ENCODE measurements around the gene DSTYK. TPM values are rescaled to one million over a fixed set of nuclear protein-coding genes. Genes with fewer than 3 reads are reported as not detected.

DSTYK gene
- polyA plus RNA-seq, 1 donor from 2014 or later: 12.1 TPM

GRCh38 chr1:205109711-205110110 lies 101.8 kb downstream of the DSTYK start:
- H4K20me1 ChIP-seq (ENCODE audit: insufficient read depth): no peaks in the 10 kb centered on the region
- H3K9ac ChIP-seq (ENCODE audit: low read length): no peak overlapping the region
- no peak overlapping the region for H3K4me2 ChIP-seq (ENCODE audit: low read length)
- H3K79me2 ChIP-seq (replicated peaks; ENCODE audit: insufficient read depth, low read length): no peaks in the 10 kb centered on the region
- TF ChIP-seq TAF1 (IDR thresholded peaks at IDR 0.05; ENCODE audit: low read depth): no peak
- TF ChIP-seq RAD21 (conservative IDR thresholded peaks at IDR 0.05): no peak
- no peak for TF ChIP-seq EZH2 (IDR thresholded peaks at IDR 0.05; ENCODE audit: borderline replicate concordance, insufficient read depth, low read length, poor library complexity, severe bottlenecking)
- no peak for TF ChIP-seq REST (IDR thresholded peaks at IDR 0.05; ENCODE audit: borderline replicate concordance)
- TF ChIP-seq SMC3 (conservative IDR thresholded peaks at IDR 0.05; ENCODE audit: poor library complexity): no peak
- no peak for TF ChIP-seq CTCF (IDR thresholded peaks at IDR 0.05; ENCODE audit: poor library complexity, severe bottlenecking)
- no peak for TF ChIP-seq EP300 (conservative IDR thresholded peaks at IDR 0.05; ENCODE audit: poor library complexity, severe bottlenecking)
- TF ChIP-seq MXI1 (conservative IDR thresholded peaks at IDR 0.05; ENCODE audit: poor library complexity, severe bottlenecking): no peak
- TF ChIP-seq POLR2AphosphoS5 (IDR thresholded peaks at IDR 0.05): no peak
- H3F3A ChIP-seq (ENCODE audit: insufficient read depth, low read length, poor library complexity, severe bottlenecking): no peaks in the 10 kb centered on the region
- H3K36me3 ChIP-seq (ENCODE audit: insufficient read depth, low read length): no peaks in the 10 kb centered on the region
- H3K9me2 ChIP-seq (ENCODE audit: insufficient read depth, low read length): no peaks in the 10 kb centered on the region
- H3K9me3 ChIP-seq (ENCODE audit: low read length): no peaks in the 10 kb centered on the region
- no peaks in the 10 kb centered on the region for H3K27me3 ChIP-seq (ENCODE audit: insufficient read depth, low read depth, low read length)
- no peak overlapping the region for H3K4me3 ChIP-seq (ENCODE audit: low read length)
- no peak overlapping the region for H3K27ac ChIP-seq (ENCODE audit: low read length)
- H2AFZ ChIP-seq (ENCODE audit: low read depth, low read length): no peak overlapping the region

GRCh38 chr1:205109269-205109668 lies 102.2 kb downstream of the DSTYK start:
- Histone ChIP-seq H3K9me3 (ENCODE audit: low read length) (no peaks in the 10 kb centered on the region), H3K79me2 (replicated peaks; ENCODE audit: insufficient read depth, low read length) (no peaks in the 10 kb centered on the region), H3K9me2 (ENCODE audit: insufficient read depth, low read length) (no peaks in the 10 kb centered on the region), H3K36me3 (ENCODE audit: insufficient read depth, low read length) (no peaks in the 10 kb centered on the region), H3K4me2 (ENCODE audit: low read length) (no peak overlapping the region), H3K9ac (ENCODE audit: low read length) (no peak overlapping the region), H2AFZ (ENCODE audit: low read depth, low read length) (no peak overlapping the region), H4K20me1 (ENCODE audit: insufficient read depth) (no peaks in the 10 kb centered on the region), H3K27me3 (ENCODE audit: insufficient read depth, low read depth, low read length) (no peaks in the 10 kb centered on the region), H3K4me3 (ENCODE audit: low read length) (no peak overlapping the region), H3F3A (ENCODE audit: insufficient read depth, low read length, poor library complexity, severe bottlenecking) (no peaks in the 10 kb centered on the region), H3K27ac (ENCODE audit: low read length) (no peak overlapping the region)
- TF ChIP-seq EP300 (conservative IDR thresholded peaks at IDR 0.05; ENCODE audit: poor library complexity, severe bottlenecking) (no peak), POLR2AphosphoS5 (IDR thresholded peaks at IDR 0.05) (no peak), RAD21 (conservative IDR thresholded peaks at IDR 0.05) (no peak), CTCF (IDR thresholded peaks at IDR 0.05; ENCODE audit: poor library complexity, severe bottlenecking) (no peak), REST (IDR thresholded peaks at IDR 0.05; ENCODE audit: borderline replicate concordance) (no peak), SMC3 (conservative IDR thresholded peaks at IDR 0.05; ENCODE audit: poor library complexity) (no peak)

Measured in neural cell (in vitro differentiated cells).